K562 treated with DMSO at 1 percent for 4 hours (cell line): ENCODE results near the gene SORBS2. TPM values are rescaled to one million over a fixed set of nuclear protein-coding genes. Genes with fewer than 3 reads are reported as not detected.

Source experiments
- total RNA-seq: library from RNA; unstranded; fragments of 300-600 nt; gene quantifications from 2 replicates; pipeline ENCODE4 v1.2.3, GENCODE V29; 2022; ENCODE audit not compliant: insufficient read depth

Gene SORBS2
- not detected in 2 replicates for total RNA-seq

DNA sequence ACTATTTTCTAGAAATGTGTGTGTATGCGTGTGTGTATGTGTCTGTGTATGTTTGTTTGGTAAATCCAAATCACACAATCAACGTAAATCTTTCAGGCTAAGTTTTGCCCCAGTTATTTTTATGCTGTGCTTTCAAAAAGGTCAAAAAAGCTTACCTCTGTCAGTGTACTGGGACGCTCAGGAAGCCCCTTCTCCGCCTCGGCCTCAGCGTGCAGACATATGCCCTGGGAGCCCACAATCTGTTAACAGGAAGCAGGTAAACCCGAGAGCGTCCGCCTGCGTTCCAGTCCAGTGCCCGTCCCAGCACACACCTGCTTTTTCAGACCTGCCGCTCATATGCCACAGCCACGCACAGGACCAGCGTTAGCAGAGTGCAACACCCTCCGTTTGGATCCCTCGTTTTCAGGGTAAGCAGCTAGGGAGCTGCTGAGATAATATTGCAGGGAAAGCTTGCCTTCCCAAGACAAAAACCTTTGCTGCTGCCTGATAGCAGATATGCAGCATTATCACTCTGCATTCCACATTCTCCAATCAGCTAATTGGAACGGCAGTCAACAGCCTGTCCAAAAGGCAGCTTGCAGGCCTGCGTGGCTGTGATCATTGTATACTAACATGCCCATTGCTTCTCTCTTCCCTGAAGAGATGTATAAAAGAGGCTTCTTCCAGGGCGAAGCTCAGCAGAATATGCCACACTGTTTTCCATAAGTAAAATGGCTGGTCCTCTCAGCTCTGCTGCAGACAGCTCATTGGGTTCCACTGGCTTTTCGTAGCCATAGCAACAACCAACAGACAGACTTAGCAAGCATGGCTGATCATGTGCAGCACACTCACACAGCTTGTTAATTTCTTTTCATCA is at the start of gene SORBS2:
Gene SORBS2 (minus strand): TSS at position 686 of the 856 bp plus-strand sequence. CDS start 121,623 bp downstream, outside the sequence.

